HG02840 (cell line): ENCODE data around the gene BATF3.
A peak's percentile ranks its signal among the peaks of the same experiment; 100 is the strongest.

Source experiments
- ATAC-seq: cut with Tn5 transposase; IDR thresholded peaks from one replicate; pipeline ENCODE4 v1.9.1; 2021; ENCODE audit warnings: mild to moderate bottlenecking, moderate library complexity, moderate number of reproducible peaks; ENCODE audit not compliant: unreplicated experiment, low FRiP score

The BATF3 gene

DNA sequence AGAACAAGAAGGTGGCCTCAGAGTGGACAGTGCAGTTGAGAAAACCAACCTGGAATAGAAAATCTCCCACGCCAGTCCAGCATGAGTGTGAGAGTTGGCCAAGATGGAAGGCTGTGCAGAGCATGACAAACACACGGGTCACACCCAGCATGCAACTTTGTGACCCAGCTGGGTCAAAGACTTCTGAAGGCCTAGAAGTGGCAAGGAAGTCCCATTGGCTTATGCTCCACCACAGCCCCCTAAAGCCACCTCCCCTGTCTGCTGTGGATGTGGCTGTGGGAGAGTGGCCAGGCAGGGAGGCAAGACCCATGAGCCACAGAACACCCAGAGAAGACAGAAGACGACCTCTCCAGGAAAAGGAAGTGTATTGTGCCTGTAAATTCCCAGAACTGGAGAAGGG, 13.6 kb downstream of the BATF3 start:
- ATAC-seq, result no peak

DNA sequence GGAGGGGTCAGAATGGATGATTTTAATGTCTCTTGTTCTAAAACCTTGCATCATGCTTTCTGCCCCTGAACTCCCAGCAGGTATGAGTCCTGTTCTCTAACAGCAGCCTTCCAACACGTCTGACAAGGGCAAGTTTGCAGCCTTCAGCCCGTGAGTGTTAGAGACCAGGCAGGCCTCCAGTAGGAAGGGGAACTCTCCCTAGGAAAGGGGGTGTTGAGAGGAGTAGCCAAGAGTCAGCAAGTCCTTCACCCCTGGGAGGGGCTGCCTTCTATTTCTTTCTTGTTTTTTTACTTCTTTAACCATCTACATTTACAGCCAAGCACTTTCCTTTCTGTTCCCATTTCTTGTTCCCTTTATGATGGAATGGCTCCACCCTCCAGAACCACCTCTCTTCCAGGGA, 14.2 kb downstream of the BATF3 start:
- no peak for ATAC-seq

DNA sequence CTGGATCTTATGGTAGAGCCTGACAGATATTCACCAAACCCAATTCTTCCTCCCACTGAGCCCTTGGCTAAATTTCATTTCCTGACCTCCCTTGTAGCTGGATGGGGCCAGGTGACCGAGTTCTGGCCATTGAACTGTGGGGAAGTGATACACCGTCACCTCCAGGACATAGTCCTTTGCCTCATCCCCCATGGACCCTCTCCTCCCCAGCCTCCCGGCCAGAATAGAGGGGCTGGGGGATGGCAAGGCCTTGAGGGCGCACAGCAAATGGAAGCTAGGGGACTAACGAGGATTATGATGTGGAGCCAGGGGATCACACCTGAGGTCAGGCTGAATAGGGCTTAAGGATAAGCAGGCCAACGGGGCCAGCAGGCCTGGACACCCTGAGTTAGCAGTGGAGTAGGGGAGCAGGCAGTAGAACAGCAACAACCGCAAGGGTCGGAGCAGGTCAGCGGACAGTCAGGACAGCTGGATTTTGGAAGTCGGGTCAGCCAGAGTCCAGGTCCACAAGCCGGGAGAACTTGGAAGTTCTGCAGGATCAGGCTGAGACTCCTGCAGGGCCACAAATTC, 15.0 kb downstream of the BATF3 start:
- no peak for ATAC-seq

DNA sequence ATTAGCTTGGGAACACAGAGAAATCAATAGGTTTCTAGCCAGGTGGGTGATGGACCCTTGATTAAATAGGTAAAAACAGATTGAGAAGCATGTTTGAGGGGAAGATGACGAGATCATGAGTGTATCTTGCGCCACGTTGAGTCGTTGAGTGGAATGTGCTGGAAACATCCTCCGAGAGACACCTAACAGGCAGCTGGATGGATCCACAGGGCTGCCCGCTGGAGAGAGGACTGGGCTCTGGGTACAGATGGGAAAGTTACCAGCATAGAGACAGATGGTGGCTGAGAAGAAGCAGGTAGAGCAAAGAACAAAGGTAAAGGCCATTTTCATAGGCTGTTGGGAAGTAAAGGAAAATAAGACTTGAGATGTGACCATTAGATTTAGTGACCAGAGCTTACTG, 15.6 kb downstream of the BATF3 start:
- no peak for ATAC-seq

DNA sequence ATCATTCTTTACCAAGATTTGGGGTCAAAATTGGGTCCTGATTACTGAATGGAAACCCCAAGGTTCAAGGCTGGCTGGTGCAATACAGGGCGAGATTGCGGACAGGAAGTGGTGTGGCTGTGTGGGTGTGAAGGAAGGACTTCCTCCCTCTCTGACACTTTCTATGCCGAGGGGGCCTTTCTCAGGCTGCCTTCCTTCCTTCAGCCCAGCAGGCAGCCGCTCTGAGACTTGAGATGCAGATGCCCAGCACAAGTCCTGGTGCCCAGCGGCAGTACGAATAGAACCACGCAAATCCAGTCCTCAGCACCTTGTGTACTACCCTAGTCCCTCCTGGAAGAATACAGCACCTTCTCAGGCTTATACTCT, 16.3 kb downstream of the BATF3 start:
- peak; percentile 53 for ATAC-seq

DNA sequence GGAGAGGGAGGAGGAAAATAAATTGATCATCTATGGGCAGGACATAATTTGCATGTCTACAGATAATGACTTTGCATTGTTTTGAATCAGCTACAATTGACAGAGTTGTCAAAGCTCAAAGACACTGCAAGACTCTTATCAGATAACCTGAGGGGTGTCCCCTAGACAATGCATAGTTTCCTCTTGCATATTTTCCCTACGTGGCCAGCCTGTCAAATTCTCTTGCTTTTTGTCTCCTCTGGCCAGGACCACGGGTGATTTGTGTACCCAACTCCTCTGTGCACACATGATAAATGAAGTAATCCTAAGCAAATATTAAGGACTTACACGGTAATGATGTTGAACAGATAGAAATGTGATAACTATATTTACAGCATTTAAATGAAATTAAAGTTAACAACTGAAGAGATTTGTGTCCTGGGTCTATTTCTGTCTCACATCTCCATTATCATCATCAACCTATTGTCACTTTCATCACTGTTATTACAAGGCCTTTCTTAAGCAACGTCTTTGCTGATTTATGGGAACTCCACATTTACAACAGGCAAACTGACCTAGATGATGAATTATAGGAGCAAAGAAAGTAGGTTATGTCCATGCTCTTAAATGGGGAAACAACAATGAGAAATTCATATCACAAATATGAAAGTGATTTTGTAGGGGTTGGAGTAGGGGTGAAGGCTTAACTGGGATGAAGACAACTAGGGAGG, 18.8 kb downstream of the BATF3 start:
- ATAC-seq, result no peak

DNA sequence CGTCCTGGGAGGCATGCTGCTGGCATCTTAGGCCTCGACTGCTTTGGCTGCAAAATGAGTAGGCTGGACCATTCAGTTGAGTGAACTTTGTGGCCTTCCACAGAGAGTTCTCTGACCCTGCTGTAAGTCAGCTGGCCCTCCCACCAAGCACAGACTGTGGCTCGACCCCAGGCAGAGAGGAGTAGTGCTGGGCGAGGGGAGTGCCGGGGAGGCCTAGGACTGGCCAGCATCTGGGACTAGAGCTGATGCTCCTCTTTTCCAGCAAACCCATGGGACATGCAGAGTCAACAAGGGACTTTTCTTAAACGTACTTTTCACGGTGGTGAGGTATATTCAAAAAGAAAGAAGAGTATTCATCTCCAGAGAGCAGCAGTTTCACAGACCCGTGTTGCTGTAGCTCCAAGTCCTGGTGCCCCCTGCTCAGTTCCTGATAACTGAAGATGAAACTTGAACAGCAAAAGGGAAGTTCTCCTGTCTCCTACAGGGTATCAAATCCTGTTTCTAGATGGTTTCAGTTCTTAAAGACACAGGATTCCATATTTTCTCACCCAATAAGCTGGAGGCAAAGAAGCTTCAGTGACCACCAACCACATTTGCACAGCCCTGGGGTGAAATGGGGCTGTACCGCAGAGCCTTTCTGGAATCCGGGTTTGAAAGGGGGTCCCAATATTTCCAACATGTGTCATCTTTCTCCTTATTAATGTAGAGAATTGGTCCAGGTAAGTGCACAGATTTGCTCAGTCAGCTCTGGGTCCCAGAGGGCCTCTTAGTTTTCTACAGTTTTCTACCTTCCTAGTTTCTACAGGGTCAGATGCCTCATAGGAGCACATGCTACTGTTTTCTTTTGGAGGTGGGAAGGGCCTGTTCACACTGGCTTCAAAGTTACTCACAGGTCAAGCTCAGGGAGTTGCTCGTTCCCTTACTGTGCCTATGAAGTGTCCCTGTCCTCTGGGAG, 20.9 kb downstream of the BATF3 start:
- peak; percentile 53 for ATAC-seq

DNA sequence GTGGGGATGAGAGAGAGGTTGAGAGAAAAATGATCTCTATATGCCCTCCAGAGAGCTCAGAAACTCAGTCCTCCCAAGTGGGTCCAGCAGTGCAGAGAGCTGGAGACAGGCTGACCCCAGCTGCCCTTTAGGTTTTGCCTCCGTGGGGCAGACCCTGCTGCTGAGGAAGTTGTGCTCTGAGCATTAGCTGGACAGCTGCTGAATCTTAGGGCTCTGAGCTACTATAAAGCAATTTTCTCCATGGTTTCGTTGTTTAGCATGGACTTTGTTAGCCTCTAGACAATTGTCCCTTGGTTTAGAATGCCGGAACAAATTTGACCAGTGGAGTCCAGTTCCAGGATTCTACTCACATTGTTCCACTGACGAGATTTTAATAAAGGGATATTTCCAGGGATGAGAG, 22.1 kb downstream of the BATF3 start:
- no peak for ATAC-seq

DNA sequence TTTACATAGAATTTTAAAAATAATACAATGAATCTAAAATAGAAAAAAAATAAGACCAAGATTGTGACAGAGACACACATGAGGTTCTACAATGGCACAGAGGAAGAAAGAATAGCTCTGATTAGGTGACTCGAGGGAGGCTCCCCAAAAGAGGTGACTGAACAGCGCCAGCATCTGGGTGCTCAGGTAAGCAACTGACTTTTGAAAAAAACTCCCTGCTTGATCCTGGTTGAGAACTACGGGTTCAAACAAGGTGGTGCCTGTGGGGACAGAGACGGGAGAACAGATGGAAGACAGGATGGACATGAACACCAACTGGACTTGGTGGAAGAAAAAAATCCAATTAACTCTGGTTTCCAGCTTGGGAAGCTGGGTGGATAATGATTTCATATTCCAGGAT, 22.5 kb downstream of the BATF3 start:
- no peak for ATAC-seq

DNA sequence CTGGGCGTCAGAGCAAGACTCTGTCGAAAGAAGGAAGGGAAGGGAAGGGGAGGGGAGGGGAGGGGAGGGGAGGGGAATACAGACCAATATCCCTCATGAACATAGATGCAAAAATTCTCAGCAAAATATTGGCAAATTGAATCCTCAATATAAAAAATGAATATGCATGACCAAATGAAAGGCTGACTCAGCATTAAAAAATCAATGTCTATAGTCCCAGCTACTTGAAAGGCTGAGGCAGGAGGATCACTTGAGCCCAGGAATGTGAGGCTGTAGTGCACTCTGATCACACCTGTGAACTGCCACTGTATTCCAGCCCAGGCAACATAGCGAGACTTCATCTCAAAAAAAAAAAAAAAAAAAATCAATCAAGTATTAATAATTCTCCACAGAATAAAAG, 24.0 kb downstream of the BATF3 start:
- no peak for ATAC-seq

DNA sequence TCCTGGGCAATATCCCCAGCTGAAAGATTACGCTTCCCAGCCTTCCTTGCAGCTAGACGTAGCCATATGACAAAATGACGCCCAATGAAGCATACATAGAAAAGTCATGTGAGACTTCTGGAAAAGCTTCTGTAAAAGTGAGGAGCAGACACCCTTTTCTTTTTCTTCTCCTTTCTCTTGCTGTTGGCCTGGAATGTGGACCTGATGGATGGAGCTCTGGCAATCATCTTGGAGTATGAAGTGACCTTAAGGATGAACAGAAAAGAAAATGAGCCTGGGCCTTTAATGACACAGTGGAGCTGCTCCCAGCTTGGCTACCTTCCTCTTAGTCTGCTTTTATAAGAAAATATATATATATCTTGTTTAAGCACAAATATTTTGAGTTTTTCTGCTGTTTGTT, 24.8 kb downstream of the BATF3 start:
- ATAC-seq, result no peak

DNA sequence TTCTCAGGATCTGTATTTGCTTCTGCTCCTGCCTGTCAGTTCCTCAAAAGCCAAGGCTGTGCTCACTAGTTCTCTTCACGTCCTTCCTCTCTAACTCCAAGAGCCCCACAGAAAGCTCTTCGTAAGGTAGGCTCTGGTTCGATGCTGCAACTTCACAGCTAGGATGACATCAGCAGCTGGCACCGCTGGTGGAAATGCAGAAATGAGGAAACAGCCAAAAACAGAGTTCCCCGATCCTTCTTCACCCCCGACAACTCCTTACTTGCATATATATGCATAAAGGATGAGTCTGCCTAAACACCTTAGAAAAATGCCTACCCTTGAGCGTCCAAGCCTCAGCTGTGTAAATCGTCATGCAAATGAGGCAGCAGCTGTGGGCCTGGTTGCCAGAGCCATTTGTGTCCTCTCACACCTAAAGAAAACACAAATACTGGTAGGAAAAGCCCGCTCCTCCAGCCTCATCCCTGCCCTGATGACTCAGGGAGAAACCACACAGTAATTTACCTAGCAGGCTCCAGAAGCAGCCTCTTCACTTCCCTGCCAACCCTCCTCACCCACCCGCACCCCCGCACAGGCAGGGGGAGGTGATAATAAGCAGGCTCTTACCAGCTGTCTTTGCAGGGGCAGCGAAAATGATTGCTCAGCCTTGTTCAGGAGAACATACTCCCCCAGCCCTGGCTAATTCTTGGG, 28.2 kb downstream of the BATF3 start:
- ATAC-seq, result no peak

DNA sequence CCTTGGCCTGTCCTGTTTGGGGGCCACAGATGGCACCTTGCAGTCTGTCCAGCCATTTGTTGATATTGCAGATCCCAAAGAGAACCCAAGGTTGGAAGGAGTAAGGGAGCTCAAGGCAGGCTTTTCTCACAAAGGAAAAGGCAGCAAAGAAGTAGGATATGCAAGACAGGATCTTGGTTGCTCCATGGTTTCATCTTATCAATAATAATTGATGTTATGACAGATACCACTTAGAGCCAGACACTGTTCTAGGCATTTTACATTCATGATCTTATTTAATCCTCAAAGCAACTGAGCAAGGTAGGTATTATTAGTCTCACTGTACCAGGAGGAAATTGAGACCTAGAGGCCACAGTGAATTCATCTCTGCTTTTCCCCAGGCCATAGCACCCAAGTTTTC, 28.8 kb downstream of the BATF3 start:
- no peak for ATAC-seq

DNA sequence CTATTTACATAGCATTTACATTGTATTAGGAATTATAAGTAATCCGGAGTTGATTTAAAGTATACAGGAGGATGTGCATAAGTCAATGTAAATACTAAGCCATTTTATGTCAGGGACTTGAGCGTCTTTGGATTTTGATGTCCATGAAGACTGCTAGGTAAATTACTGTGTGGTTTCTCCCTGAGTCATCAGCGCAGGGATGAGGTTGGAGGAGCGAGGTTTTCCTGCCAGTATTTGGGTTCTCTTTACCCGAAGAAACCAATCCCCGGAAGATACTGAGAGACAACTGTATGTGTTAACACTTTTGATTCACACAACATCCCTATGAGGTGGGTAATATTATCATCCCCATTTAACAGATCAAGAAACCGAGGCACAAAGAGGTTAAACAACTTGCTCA, 29.3 kb downstream of the BATF3 start:
- ATAC-seq, result no peak

DNA sequence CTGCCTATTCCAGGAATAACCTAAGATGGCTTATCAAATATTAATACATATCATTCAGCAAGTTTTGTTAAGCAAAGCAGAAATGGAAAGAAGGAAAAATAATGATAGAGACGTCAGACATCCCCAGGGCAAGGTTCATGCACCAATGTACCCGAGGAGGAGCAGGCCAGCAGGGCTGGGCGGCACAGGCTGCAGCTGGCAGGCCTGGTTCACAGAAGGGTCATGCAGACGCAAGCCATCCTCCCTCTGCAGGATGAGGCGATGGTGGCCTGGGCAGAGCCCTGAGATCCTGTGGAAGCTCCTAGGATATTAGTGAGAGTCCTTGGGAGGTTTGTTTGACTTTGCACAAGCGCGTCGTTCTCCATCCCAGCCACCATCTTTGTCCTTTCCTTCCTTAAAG, 30.0 kb downstream of the BATF3 start:
- ATAC-seq, result no peak

DNA sequence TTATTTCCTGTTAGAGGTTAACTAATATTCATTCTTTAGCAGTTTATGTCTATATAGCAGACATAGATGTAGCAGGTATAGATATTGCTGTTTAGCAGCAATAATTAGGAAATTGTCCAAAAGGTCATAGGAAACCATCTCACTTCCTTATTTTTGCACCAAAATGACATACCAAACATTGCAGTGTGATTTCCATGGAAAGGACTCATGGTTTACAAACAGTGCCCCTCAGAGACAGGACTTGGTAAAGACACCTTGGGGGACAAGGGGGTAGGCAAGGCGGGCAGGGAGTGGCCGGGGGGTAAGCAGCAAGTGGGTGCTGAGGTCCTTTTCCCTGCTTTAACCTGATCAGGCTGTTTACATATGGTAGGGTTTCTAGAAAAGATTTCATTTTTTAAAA, 30.5 kb downstream of the BATF3 start:
- no peak for ATAC-seq

DNA sequence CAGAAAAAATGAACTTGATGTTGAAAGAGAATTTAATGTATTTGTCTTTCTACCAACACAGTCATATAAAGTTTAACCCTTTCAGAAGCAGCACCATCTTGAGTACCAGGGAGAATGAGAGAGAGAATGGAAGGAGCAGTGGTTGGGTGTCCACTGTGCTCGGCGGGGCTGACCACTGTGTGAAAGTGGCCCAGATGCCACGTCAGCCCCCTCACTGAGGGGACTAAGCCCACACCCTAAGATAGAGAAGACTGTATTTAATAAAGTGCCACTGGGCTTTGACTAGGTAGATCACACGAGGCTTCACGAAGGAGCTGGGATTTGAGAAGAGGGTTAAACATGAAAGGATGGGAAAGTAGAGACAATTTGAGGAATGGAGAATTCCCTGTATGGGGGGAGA, 31.2 kb downstream of the BATF3 start:
- ATAC-seq, result no peak

DNA sequence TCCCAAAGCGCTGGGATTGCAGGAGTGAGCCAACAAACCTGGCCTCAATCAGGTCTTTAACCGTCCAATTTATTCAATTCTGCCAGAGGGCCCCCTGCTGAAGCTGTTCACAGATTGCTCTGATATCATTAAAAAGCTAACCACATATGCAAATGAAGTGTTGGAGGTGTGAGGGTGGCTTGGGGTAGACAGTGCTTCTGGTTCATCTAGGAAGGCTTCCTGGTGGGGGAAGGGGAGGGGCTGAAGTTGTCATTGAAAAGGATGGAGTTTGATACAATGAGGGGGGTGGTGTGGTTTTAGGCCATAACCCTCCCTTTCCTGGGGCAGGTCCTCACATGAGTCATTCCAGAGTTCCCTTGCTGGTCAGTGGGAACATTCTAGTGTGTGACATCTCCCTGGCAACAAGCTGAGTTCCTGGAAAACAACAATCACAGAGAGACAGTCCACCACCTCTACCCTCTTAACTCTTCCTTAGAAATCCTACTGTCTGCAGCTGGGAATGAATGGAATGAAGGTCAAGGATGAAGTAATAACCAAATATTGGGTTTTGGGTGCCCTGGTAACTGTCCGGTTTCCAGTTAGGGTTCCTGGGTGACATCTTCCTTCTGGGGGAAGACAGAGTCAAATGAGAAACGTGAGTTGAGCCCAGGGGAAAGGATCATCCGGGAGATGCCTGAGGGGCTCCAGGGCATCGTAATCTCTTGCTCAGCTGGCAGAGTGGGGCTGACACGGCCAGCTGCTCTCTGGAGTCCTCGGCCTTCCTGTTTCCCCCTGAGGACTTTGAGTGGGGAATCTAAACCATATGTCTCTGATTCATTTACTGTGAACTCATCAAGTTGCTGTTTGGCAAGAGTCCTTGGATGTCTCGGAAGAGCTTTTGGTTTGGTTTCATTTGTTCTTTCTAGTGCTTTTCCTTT, 32.2 kb downstream of the BATF3 start:
- no peak for ATAC-seq

DNA sequence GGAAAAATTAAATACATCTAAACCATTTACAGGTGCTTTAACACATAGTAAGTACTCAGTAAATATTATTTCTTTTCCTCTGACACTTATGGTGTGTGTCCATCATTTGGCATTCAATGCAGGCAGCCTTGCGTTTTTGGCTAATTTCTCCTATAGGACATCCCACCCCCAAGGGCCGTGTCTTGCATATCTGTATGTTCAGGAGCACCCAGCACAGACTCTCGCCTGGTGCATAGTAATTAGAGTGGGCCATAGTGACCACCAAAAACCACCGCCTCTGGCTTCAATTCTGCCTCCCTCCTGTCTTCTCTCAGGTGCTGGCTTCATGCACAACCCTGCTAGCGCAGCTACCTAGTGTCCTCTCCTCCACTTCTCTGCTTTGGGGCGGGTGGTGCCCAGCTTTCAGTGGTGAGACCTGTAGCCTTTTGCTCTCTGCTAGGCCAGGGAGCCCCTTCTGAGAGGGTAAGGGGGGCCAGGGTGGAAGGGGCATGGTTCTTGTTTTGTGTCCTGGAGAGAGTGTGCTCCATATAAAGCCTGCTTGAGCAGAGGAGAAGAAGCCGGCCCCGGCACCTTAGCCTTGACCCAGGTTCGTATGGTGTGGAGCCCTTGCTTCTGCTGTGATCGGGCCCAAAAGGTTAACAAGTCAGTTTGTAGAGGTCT, 33.4 kb downstream of the BATF3 start:
- ATAC-seq, result no peak
